HEK293 (cell line): Measurements from ENCODE around the gene PITRM1.
A peak's percentile ranks its signal among the peaks of the same experiment; 100 is the strongest.

Experiments used
- BCL11A ChIP-seq: fragments of 450-650 bp; formaldehyde crosslinking; IDR thresholded peaks from 2 replicates; pipeline ENCODE4 v1.5.1; 2016; ENCODE audit warnings: low read depth, missing biosample characterization, missing genetic modification characterization
- EGR2 ChIP-seq: fragments of 450-650 bp; formaldehyde crosslinking; IDR thresholded peaks from 2 replicates; pipeline ENCODE4 v1.5.1; 2016; ENCODE audit warnings: low read depth, missing biosample characterization, missing genetic modification characterization
- FEZF1 ChIP-seq: fragments of 450-650 bp; formaldehyde crosslinking; IDR thresholded peaks from 2 replicates; pipeline ENCODE4 v1.5.1; 2016; ENCODE audit warnings: missing biosample characterization, missing genetic modification characterization
- KLF7 ChIP-seq: fragments of 450-650 bp; formaldehyde crosslinking; IDR thresholded peaks from 2 replicates; pipeline ENCODE4 v1.5.1; 2016; ENCODE audit warnings: missing biosample characterization, missing genetic modification characterization, borderline replicate concordance
- KLF9 ChIP-seq: fragments of 450-650 bp; formaldehyde crosslinking; IDR thresholded peaks from 2 replicates; pipeline ENCODE4 v1.5.1; 2016; ENCODE audit warnings: missing biosample characterization, missing genetic modification characterization, low read depth
- OSR2 ChIP-seq: fragments of 450-650 bp; formaldehyde crosslinking; IDR thresholded peaks from 2 replicates; pipeline ENCODE4 v1.5.1; 2016; ENCODE audit warnings: missing biosample characterization, missing genetic modification characterization
- OVOL3 ChIP-seq: fragments of 450-650 bp; formaldehyde crosslinking; IDR thresholded peaks from 2 replicates; pipeline ENCODE4 v1.5.1; 2016; ENCODE audit warnings: missing biosample characterization, missing genetic modification characterization
- RBAK ChIP-seq: fragments of 450-650 bp; formaldehyde crosslinking; IDR thresholded peaks from 2 replicates; pipeline ENCODE4 v1.5.1; 2016; ENCODE audit warnings: missing biosample characterization, missing genetic modification characterization
- YY1 ChIP-seq: fragments of 450-650 bp; formaldehyde crosslinking; IDR thresholded peaks from 2 replicates; pipeline ENCODE4 v1.5.1; 2018; ENCODE audit warnings: missing biosample characterization, missing genetic modification characterization
- ZFP3 ChIP-seq: fragments of 450-650 bp; formaldehyde crosslinking; IDR thresholded peaks from 2 replicates; pipeline ENCODE4 v1.5.1; 2016; ENCODE audit warnings: low read depth, missing biosample characterization, missing genetic modification characterization
- ZFP37 ChIP-seq: fragments of 450-650 bp; formaldehyde crosslinking; IDR thresholded peaks from 2 replicates; pipeline ENCODE4 v1.5.1; 2016; ENCODE audit warnings: missing biosample characterization, missing genetic modification characterization
- ZIC2 ChIP-seq: fragments of 450-650 bp; formaldehyde crosslinking; IDR thresholded peaks from 2 replicates; pipeline ENCODE4 v1.5.1; 2016; ENCODE audit warnings: missing biosample characterization, missing genetic modification characterization
- ZNF2 ChIP-seq: fragments of 450-650 bp; formaldehyde crosslinking; IDR thresholded peaks from 2 replicates; pipeline ENCODE4 v1.5.1; 2016; ENCODE audit warnings: missing biosample characterization, missing genetic modification characterization
- ZNF24 ChIP-seq: fragments of 450-650 bp; formaldehyde crosslinking; IDR thresholded peaks from 2 replicates; pipeline ENCODE4 v1.5.1; 2016; ENCODE audit warnings: missing biosample characterization, missing genetic modification characterization
- ZNF266 ChIP-seq: fragments of 450-650 bp; formaldehyde crosslinking; IDR thresholded peaks from 2 replicates; pipeline ENCODE4 v1.5.1; 2016; ENCODE audit warnings: missing biosample characterization, missing genetic modification characterization, low read depth
- ZNF311 ChIP-seq: fragments of 450-650 bp; formaldehyde crosslinking; IDR thresholded peaks from 2 replicates; pipeline ENCODE4 v1.5.1; 2017; ENCODE audit warnings: missing biosample characterization, missing genetic modification characterization, borderline replicate concordance
- ZNF37A ChIP-seq: fragments of 450-650 bp; IDR thresholded peaks from 2 replicates; pipeline ENCODE4 v1.5.1; 2018; ENCODE audit warnings: missing biosample characterization, missing genetic modification characterization
- ZNF433 ChIP-seq: fragments of 450-650 bp; formaldehyde crosslinking; IDR thresholded peaks from 2 replicates; pipeline ENCODE4 v1.5.1; 2016; ENCODE audit warnings: missing biosample characterization, missing genetic modification characterization, low read depth
- ZNF48 ChIP-seq: fragments of 450-650 bp; formaldehyde crosslinking; IDR thresholded peaks from 2 replicates; pipeline ENCODE4 v1.5.1; 2016; ENCODE audit warnings: missing biosample characterization, missing genetic modification characterization
- ZNF529 ChIP-seq: fragments of 450-650 bp; formaldehyde crosslinking; IDR thresholded peaks from 2 replicates; pipeline ENCODE4 v1.5.1; 2017; ENCODE audit warnings: missing genetic modification characterization, missing biosample characterization; ENCODE audit not compliant: insufficient replicate concordance
- ZNF558 ChIP-seq: fragments of 450-650 bp; formaldehyde crosslinking; IDR thresholded peaks from 2 replicates; pipeline ENCODE4 v1.5.1; 2016; ENCODE audit warnings: missing biosample characterization, missing genetic modification characterization
- ZNF560 ChIP-seq: fragments of 450-650 bp; formaldehyde crosslinking; IDR thresholded peaks from 2 replicates; pipeline ENCODE4 v1.5.1; 2017; ENCODE audit warnings: missing biosample characterization, missing genetic modification characterization, borderline replicate concordance
- ZNF664 ChIP-seq: fragments of 450-650 bp; formaldehyde crosslinking; IDR thresholded peaks from 2 replicates; pipeline ENCODE4 v1.5.1; 2016; ENCODE audit warnings: missing biosample characterization, missing genetic modification characterization
- ZNF776 ChIP-seq: fragments of 450-650 bp; formaldehyde crosslinking; IDR thresholded peaks from 2 replicates; pipeline ENCODE4 v1.5.0; 2017; ENCODE audit warnings: missing biosample characterization, missing genetic modification characterization, borderline replicate concordance
- ZSCAN30 ChIP-seq: fragments of 450-650 bp; IDR thresholded peaks from 2 replicates; pipeline ENCODE4 v1.5.1; 2018; ENCODE audit warnings: missing biosample characterization, mild to moderate bottlenecking, missing genetic modification characterization, moderate library complexity
- TF ChIP-seq, protein P1 (sequence below): fragments of 450-650 bp; formaldehyde crosslinking; IDR thresholded peaks from 2 replicates; pipeline ENCODE4 v1.5.1; 2016; ENCODE audit warnings: missing biosample characterization, missing genetic modification characterization
- TF ChIP-seq, protein P2 (sequence below): fragments of 450-650 bp; formaldehyde crosslinking; IDR thresholded peaks from 2 replicates; pipeline ENCODE4 v1.5.1; 2016; ENCODE audit warnings: missing biosample characterization, missing genetic modification characterization
- TF ChIP-seq, protein P3 (sequence below): fragments of 450-650 bp; formaldehyde crosslinking; IDR thresholded peaks from 2 replicates; pipeline ENCODE4 v1.5.1; 2016; ENCODE audit warnings: missing biosample characterization, missing genetic modification characterization
- TF ChIP-seq, protein P4 (sequence below): fragments of 450-650 bp; formaldehyde crosslinking; IDR thresholded peaks from 2 replicates; pipeline ENCODE4 v1.5.1; 2017; ENCODE audit warnings: missing biosample characterization, missing genetic modification characterization
- TF ChIP-seq, protein P5 (sequence below): fragments of 450-650 bp; formaldehyde crosslinking; IDR thresholded peaks from 2 replicates; pipeline ENCODE4 v1.5.1; 2016; ENCODE audit warnings: missing biosample characterization, missing genetic modification characterization
- TF ChIP-seq, protein P6 (sequence below): fragments of 450-650 bp; formaldehyde crosslinking; IDR thresholded peaks from 2 replicates; pipeline ENCODE4 v1.5.1; 2016; ENCODE audit warnings: missing biosample characterization, missing genetic modification characterization, low read depth

Gene PITRM1

DNA sequence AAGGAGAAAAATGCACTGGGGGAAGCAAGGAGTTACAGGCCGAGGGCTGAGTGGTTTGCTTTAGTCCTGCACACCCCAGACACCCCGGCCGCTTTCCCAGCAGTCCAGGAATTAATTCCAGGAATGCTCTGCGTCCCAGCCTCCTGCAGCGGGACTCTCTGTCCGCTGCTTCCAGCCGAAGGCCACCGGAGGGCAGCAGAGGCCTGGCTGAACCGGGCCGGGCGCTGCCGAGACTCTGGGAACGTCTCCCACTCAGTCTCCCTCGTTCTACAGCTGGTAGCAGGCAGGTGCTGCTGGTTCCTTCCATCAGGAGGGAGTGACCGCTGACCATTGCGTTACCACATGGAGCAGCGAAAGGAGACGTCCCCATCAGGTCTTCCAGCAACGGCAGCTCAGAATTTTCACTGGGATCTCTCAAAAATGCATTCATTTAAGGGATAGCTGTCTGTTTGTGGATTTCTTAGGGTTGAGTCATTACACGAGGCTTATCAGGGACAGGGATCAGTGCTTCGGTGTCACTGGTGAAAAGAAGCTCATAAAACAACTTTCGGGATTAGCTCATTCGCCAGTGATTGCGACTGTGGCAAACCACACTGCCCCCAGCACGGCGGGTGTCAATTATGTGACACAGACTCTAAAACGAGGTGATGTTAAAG, 24.9 kb upstream of the PITRM1 start (continued):
- TF ChIP-seq, protein P1, sequence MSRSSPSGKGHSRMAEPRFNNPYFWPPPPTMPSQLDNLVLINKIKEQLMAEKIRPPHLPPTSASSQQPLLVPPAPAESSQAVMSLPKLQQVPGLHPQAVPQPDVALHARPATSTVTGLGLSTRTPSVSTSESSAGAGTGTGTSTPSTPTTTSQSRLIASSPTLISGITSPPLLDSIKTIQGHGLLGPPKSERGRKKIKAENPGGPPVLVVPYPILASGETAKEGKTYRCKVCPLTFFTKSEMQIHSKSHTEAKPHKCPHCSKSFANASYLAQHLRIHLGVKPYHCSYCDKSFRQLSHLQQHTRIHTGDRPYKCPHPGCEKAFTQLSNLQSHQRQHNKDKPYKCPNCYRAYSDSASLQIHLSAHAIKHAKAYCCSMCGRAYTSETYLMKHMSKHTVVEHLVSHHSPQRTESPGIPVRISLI (tag by site-specific recombination) = 0 out of 2 replicates have a peak, but pooled peaks have one; percentile 10
- TF ChIP-seq ZFP37 (tag by site-specific recombination) (peak; percentile 68; the same call in 1 of the 2 replicates), ZIC2 (tag by site-specific recombination) (no peak), ZNF560 (tag by site-specific recombination) (no peak), ZNF664 (tag by site-specific recombination) (0 out of 2 replicates have a peak, but pooled peaks have one; percentile 31), ZNF433 (tag by site-specific recombination) (no peak), KLF7 (no peak), ZFP3 (no peak), ZNF2 (peak; percentile 75), ZNF776 (tag by site-specific recombination) (no peak), ZNF529 (tag by site-specific recombination) (no peak), ZNF48 (tag by site-specific recombination) (no peak), ZNF558 (tag by site-specific recombination) (no peak; the same call in 1 of the 2 replicates), ZNF266 (tag by site-specific recombination) (no peak), RBAK (tag by site-specific recombination) (no peak), ZNF24 (tag by site-specific recombination) (peak; percentile 79; the same call in 1 of the 2 replicates), YY1 (no peak), OVOL3 (no peak), OSR2 (peak; percentile 96), EGR2 (tag by site-specific recombination) (no peak), KLF9 (tag by site-specific recombination) (no peak), FEZF1 (peak; percentile 76), BCL11A (peak; percentile 77), ZNF37A (tag by site-specific recombination) (no peak), ZSCAN30 (peak; percentile 81), ZNF311 (tag by site-specific recombination) (no peak)
- TF ChIP-seq, protein P2, sequence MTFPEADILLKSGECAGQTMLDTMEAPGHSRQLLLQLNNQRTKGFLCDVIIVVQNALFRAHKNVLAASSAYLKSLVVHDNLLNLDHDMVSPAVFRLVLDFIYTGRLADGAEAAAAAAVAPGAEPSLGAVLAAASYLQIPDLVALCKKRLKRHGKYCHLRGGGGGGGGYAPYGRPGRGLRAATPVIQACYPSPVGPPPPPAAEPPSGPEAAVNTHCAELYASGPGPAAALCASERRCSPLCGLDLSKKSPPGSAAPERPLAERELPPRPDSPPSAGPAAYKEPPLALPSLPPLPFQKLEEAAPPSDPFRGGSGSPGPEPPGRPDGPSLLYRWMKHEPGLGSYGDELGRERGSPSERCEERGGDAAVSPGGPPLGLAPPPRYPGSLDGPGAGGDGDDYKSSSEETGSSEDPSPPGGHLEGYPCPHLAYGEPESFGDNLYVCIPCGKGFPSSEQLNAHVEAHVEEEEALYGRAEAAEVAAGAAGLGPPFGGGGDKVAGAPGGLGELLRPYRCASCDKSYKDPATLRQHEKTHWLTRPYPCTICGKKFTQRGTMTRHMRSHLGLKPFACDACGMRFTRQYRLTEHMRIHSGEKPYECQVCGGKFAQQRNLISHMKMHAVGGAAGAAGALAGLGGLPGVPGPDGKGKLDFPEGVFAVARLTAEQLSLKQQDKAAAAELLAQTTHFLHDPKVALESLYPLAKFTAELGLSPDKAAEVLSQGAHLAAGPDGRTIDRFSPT (tag by site-specific recombination) = peak; percentile 95
- TF ChIP-seq, protein P3, sequence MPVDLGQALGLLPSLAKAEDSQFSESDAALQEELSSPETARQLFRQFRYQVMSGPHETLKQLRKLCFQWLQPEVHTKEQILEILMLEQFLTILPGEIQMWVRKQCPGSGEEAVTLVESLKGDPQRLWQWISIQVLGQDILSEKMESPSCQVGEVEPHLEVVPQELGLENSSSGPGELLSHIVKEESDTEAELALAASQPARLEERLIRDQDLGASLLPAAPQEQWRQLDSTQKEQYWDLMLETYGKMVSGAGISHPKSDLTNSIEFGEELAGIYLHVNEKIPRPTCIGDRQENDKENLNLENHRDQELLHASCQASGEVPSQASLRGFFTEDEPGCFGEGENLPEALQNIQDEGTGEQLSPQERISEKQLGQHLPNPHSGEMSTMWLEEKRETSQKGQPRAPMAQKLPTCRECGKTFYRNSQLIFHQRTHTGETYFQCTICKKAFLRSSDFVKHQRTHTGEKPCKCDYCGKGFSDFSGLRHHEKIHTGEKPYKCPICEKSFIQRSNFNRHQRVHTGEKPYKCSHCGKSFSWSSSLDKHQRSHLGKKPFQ (tag by site-specific recombination) = no peak
- TF ChIP-seq, protein P4, sequence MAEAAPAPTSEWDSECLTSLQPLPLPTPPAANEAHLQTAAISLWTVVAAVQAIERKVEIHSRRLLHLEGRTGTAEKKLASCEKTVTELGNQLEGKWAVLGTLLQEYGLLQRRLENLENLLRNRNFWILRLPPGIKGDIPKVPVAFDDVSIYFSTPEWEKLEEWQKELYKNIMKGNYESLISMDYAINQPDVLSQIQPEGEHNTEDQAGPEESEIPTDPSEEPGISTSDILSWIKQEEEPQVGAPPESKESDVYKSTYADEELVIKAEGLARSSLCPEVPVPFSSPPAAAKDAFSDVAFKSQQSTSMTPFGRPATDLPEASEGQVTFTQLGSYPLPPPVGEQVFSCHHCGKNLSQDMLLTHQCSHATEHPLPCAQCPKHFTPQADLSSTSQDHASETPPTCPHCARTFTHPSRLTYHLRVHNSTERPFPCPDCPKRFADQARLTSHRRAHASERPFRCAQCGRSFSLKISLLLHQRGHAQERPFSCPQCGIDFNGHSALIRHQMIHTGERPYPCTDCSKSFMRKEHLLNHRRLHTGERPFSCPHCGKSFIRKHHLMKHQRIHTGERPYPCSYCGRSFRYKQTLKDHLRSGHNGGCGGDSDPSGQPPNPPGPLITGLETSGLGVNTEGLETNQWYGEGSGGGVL (tag by site-specific recombination) = peak; percentile 30; the same call in 1 of the 2 replicates
- TF ChIP-seq, protein P5, sequence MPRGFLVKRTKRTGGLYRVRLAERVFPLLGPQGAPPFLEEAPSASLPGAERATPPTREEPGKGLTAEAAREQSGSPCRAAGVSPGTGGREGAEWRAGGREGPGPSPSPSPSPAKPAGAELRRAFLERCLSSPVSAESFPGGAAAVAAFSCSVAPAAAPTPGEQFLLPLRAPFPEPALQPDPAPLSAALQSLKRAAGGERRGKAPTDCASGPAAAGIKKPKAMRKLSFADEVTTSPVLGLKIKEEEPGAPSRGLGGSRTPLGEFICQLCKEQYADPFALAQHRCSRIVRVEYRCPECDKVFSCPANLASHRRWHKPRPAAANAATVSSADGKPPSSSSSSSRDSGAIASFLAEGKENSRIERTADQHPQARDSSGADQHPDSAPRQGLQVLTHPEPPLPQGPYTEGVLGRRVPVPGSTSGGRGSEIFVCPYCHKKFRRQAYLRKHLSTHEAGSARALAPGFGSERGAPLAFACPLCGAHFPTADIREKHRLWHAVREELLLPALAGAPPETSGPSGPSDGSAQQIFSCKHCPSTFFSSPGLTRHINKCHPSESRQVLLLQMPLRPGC (tag by site-specific recombination) = peak; percentile 91
- TF ChIP-seq, protein P6, sequence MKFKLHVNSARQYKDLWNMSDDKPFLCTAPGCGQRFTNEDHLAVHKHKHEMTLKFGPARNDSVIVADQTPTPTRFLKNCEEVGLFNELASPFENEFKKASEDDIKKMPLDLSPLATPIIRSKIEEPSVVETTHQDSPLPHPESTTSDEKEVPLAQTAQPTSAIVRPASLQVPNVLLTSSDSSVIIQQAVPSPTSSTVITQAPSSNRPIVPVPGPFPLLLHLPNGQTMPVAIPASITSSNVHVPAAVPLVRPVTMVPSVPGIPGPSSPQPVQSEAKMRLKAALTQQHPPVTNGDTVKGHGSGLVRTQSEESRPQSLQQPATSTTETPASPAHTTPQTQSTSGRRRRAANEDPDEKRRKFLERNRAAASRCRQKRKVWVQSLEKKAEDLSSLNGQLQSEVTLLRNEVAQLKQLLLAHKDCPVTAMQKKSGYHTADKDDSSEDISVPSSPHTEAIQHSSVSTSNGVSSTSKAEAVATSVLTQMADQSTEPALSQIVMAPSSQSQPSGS (tag by site-specific recombination) = peak; percentile 85
